ENCODE data around the gene PMPCA.

PMPCA gene

DNA sequence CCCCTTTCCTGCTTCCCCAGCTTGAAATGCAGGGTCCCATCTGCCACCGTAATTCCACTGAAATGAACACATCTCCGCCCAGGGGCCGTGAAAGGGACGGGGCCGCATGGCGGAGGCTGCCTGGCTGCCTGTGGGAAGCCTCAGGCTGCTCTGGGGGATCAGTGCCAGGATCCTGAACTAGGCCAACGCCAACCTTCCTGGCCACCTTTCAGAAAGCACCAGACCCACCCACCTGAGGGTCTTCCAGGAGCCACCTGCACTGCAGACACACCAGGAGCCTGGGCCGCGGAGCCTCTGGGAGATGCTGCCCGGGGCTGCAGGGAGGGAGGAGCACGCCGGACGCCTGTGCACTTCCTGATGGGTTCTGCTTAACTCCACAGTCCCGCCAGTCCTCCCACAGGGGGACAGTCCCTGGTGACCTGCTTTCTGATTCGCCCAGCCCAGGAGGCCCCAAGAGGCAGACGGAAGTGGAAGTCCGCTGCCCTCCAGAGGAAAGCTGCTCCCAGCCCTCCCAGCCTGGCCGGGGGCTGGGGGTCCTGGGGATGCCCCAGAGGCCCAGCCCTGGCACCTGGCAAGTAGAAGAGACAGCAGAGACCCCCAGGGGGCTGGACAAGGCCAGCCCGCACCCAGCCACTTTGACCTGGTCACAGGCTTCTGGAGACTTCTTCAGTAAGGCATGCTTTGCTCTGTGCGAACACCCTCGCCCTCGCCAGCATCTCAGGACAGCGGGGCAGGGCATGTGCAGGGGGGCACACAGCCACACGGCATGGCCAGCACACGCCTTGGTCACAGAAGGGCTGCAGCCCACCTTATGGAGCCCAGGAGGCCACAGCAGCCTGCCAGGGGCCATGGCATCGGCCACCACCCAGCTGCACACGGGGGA lies 36.9 kb upstream of the PMPCA start, which contains the start of gene CARD9:
TSS of gene CARD9 (minus strand) at position 370 of the 883 bp plus-strand sequence. CDS start 1,591 bp downstream, outside the sequence.
- DNase-seq (ENCODE audit: low spot score) = no peak

DNA sequence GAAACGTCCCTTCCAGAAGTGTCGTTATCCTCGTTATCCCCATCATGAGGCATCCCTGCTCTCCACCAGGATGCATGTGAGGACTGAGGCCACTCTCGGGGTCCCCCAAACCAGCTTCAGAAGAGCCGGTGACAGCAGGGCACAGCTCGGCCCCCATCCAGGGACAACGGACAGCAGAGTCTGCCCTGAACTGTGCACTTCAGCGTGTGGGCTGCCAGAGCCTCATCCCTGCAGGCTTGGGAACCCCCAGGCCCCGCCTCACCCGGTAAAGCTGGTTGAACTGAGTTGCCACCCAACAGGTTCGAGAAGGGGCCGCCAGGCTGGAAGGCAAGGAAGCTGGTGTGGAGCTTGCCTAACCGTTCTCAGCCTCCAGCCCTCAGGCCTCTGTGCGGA lies 36.3 kb upstream of the PMPCA start:
- DNase-seq (ENCODE audit: low spot score) = no peak

DNA sequence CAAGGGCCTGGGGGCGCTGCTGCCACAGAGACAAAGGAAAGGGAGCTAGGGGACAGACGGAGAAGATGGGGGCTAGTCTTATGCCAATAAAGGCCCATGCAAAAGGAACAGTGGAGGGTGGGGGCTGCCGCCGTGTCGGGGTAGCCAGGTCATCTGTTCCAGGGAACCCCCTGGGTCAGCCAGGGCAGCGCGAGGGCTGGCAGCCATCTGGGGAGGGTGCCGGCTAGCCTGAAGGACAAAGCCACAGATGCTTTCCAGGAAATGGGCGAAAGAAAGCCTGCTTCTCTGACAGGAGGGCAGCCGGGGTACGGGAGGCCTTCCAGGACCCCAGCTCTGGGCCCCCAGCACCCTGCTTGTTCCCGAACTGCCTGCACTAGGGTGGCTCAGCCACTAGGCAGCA lies 35.4 kb upstream of the PMPCA start:
- no peak for DNase-seq (ENCODE audit: low spot score)

DNA sequence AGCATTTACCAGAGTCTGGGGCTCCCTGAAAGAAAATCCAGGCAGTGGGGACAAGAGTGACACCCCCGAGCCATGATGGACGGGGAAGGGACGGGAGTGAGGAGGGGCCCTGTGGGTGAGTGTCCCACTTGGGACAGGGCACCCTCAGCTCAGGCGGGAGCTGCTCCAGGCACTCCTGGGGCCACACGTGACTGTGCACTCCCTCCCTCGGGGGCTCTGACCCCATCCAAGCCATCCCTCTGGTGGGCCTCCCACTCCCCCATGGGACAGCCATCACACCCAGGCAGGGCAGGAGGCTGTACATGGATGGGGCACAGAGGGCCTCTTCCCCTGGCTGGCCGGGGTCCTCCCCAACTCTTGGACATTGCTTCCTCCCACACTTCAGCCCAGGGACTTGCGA lies 34.0 kb upstream of the PMPCA start:
- no peak for DNase-seq (ENCODE audit: low spot score)

DNA sequence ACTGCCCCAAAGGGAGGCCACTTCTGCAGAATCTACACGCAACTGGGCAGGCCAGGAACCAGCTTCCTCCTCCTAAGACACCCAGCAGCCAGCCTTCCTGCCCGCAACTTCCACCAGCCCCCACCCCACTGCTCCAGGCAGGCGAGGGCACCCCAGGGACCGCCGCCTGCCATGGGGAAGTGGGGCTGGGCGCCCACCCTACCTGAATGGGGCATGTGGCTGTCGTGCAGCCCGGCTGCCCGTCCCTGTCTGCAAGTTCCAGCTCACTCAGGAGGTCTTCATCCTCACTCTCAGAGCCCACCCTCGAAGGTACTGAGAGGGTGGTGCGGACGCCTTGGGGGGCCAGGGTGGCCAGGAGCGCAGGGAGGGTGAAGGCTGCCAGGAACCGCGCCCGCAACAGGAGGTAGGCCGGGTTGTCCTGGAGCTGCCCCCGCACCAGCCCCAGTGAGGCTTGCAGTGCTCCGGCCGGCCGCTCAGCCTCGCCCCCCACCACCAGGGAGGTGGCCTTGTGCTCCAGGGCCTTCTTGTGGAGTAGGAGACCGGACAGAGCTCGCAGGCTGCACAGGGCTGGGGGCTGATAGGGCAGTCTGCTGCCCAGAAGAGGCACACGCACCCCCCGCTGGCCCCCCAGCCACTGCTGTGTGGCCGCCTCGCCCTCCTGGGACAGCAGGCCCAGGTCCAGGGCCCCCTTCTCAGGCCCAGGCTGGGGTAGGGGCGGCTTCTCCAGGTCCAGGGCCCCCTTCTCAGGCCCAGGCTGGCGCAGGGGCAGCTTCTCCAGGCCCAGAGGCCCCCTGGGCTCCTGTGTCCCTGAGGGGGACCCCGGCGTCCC lies 32.9 kb upstream of the PMPCA start:
- DNase-seq (ENCODE audit: low spot score) = no peak

DNA sequence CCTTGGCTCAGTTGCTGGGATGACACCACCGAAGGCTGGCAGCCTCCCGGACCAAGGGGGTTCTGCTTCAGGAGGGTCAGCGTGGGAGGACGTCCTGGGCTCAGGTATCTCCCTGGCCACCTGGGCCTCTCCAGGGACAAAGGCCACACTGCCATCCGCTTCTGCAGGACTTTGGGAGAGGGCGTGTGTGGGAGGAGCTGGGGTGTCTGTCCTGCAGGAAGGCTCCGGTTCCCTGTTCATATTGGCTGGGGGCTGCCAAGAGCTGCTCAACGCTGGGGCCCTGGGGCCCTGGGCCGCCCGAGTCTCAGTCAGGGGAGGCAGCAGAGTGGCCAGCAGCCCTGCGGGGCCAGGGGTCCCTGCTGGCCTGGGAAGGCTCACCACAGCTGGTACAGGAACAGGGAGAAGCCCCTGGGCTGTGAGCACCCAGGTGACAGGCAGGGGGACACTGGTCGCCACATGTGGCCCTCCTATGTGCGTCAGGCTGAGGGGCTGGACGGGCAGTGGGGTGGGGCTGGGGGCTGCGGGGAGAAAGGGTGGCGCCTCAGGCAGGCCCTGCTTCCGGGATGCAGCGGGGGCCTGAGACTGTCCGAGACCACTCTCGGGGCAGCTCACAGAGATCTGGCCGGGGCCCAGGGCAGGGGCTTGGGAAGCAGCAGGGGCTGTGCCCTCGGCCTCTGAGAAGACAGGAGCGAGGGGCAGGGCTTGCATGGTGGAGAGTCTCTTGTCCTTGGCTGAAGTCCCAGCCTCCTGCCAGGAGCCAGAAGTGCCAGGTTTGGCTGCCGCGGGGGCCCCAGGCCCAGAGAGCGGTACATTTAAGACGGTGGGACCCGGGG lies 32.1 kb upstream of the PMPCA start:
- DNase-seq (ENCODE audit: low spot score) = no peak

DNA sequence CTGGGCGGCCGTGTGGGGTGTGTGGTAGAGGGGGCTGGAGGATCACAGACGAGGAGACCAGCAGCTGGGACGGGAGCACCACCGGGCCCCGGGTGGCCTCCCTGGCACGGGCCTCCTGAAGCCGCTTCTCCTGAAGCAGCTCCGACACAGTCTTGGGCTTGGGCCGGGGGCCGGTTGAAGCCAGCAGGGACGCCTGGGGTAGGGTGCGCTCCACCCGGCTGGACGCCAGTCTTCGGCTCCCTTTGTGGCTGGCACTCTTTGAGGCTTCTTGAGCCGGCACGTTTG lies 31.5 kb upstream of the PMPCA start:
- DNase-seq (ENCODE audit: low spot score) = no peak

DNA sequence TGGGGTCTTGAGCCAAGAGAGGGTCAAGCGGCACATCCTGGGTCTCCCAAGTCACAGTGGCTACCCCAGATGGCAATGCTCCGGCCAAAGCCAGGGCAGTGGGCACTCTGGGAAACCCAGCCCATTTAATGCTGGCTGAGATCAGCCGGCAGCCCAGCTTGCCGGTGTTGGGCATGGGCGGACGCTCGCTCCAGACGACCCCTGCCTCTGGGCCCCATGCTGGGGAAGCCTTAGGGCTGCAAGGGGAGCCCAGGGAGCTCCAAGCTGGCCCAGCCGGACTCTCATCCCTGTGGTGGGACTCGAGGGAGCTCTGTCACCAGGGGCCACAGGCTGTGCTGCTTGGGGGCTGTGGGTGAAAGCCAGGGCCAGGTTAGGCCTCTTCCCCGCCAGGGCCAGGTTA lies 31.1 kb upstream of the PMPCA start:
- no peak for DNase-seq (ENCODE audit: low spot score)

DNA sequence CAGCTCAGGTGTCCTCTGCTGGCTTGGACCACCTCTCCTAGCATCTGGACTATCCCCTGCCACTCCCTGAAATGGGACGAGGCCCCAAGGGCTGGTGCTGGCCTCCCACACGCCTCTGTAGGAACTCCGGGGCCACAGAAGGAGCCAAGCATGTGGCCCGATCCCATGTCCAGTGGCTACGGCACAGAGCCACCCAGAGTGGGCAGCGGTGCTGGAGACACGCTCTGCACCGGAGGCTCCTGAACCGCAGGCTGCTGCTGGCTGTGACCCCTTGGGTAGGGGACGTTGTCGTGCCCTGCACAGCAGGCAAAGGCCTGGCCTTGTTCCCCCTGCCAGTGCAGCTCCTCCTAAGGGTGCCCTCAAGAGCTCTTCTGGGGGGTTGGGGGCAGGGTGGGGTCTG lies 30.6 kb upstream of the PMPCA start:
- DNase-seq (ENCODE audit: low spot score) = no peak

DNA sequence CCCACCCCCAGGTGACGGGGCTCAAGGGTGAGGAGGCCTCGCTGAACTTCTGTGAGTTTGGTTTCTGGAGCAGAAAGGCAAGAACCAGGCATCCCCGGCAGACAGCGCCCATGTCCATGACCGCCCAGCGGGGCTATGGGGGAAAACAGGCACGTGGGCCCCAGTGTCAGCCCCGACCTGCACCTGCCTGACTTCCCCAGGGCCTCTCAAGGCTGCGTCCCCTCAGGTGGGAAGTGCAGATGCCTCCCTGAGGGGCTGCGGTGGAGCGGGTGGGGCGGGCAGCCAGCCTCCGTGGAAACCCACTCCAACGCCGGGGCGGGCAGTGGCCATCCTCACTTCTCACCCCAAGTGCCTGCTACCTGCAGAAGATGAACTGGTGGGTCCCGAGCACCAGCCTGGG lies 30.1 kb upstream of the PMPCA start:
- no peak for DNase-seq (ENCODE audit: low spot score)

DNA sequence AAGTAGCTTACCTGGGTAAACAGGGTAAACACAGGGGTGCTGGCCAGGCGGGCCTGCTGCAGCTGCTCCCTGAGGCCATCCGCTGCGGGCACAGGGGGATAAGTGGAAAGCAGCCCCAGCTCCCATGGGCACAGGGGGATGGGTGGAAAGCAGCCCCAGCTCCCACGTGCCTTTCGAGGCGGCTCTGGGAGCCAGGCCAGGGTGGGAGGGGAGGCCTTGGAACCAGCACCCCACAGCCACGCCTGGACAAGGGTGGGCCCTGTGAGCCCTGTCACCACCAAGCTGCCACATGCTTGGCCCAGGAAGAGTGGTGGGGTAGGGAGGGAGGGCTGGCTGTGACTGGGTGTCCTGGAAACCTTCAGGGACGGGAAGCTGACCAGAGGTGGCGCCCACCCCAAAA lies 29.1 kb upstream of the PMPCA start:
- no peak for DNase-seq (ENCODE audit: low spot score)

DNA sequence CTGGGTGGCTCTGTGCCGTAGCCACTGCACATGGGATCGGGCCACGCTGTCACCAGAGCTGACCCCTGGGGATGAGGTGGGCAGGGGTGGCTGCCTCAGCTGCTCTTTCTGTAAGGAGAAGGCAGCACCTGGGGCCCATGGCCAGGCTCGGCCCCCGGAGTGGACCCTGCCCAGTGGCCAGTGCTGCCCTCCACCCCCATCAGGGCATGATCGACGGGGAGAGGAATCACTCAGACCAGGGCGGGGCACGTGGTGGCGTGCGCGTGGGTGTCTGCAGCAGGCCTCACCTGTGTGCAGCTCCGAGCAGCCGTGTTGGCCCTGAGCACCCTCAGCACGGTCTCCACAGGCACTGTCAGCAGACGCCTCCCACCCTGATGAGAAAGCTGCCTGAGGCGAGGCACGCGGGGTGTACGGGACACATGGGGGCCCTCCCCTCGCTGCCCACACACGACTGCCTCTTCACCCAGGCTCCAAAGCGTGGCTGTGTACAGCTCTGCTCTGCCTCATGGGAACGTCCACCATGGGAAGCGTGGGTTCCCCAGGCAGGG lies 28.4 kb upstream of the PMPCA start:
- DNase-seq (ENCODE audit: low spot score) = no peak

DNA sequence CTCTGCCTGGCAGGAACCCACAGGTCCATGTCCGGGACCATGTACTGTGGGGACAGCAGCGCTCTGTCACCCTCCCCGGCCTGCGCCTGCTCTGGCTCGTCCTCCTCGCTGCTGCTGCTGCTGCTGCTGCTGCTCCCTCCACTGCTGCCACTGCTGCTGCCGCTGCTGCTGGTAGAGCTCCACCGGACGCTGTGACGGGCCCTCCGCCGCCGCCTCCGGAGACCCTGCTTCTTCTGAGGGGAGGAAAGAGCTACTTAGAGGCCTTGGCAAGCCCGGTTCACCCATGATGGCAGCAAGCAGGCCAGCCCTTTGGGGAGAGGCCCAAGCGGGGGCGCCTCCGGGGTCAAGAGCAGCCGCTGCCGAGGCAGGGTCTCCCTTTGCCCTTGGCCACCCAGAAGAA lies 27.0 kb upstream of the PMPCA start:
- no peak for DNase-seq (ENCODE audit: low spot score)

DNA sequence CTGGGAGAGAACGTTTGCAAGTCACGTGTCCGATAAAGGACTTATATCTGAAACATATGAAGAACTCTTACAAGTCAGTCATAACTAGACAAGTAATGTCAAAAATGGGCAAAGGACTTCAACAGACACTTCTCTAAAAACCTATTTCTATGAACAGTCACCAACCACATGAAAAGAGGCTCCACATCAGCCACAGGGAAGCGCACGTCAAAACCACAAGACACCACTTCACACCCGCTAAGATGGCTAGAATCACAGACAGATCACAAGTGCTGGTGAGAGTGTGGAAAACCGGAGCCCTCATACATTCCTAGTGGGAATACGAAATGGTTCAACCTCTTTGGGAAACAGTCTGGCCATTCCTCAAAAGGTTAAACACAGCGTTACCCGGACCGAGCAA lies 25.4 kb upstream of the PMPCA start:
- DNase-seq (ENCODE audit: low spot score) = no peak

DNA sequence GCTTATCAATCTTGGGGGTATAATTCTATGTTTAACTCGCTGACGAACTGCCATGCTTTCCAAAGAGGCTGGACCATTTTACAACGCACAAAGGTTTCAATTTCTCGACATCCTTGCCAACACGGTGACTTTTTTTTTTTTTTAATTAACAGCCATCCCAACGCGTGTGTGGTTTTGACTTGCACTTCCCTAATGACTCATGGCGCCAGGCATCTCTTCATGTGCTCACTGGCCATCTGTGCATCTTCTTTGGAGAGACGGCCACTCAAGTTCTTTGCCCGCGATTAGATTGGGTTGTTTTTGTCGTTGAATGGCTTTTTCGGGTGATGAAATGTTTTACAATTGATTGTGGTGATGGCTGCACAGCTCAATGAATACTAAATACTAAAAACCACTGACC lies 24.4 kb upstream of the PMPCA start:
- no peak for DNase-seq (ENCODE audit: low spot score)

DNA sequence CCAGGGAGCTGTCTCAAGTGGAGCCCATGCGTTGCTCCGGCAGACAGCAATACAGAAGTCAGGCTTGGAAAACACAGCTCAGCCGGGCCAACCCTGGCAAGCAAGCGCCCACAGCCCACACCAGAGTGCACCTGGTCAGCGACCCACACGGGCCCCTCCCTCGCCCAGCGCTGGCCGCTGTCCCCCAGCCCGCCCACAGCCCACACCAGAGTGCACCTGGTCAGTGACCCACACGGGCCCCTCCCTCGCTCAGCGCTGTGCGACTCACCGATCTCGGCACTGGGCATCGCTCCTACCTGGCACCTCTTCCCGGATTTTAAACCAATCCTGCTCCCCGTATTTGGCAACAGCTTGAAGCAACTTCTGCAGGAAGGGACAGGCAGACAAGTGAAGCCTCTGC lies 23.2 kb upstream of the PMPCA start:
- DNase-seq (ENCODE audit: low spot score) = no peak

DNA sequence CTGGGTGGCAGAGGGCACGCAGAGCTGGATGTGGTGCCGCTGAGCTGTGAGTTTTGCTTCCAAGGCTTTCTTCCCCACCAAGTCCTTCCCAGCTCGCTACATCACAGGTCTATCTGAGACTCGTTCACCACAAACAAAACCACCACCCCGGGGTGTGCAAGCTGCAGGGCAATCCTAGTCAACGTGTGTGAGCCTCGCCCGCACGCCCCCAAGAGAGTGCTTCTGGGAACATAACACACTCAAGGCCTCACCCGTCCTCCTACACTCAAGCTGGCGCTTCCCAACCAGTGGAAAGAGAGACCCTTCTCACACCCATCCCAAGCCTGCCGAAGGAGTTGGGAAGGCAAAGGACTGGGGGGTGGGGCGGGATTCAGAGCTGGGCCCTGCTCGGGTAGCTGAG lies 21.1 kb upstream of the PMPCA start:
- DNase-seq (ENCODE audit: low spot score) = no peak

DNA sequence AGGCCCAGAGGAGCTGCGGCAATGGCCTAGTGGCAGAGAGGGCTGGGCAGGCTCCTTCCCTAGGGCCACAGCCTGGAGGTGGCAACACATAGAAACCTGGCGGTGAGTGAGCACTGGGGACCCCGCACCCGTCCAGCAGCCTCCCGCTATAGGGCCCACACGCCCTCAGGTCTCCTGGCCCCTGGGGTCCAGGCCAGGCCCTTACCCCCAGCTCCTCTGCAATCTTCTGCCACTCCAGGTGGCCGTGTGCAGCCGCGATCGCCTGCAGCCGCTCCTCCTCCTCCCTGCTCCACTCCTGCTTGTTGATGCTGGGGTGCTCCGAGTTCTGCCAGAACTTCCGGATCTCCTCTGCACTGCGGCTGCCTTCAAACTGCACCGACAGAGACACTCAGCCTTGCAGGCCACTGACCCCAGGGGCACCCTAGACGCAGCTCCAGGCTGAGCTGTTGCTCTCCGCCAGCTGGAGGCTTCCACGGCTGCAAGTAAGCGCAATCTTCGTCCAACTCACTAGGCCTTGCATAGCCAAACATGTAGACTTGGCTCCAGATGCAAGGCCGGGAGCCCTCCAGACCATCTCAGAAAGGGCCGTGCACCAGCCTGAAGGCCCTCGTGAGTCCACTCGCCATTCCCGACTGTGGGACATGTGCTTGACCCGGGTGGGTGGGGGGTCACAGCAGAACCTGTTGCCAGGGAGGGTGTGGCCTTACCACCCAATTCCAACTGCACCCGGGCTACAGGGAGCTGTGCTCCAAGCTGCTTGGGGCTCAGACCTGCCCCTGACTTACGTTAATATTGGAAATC lies 18.5 kb upstream of the PMPCA start:
- DNase-seq (ENCODE audit: low spot score) = no peak

DNA sequence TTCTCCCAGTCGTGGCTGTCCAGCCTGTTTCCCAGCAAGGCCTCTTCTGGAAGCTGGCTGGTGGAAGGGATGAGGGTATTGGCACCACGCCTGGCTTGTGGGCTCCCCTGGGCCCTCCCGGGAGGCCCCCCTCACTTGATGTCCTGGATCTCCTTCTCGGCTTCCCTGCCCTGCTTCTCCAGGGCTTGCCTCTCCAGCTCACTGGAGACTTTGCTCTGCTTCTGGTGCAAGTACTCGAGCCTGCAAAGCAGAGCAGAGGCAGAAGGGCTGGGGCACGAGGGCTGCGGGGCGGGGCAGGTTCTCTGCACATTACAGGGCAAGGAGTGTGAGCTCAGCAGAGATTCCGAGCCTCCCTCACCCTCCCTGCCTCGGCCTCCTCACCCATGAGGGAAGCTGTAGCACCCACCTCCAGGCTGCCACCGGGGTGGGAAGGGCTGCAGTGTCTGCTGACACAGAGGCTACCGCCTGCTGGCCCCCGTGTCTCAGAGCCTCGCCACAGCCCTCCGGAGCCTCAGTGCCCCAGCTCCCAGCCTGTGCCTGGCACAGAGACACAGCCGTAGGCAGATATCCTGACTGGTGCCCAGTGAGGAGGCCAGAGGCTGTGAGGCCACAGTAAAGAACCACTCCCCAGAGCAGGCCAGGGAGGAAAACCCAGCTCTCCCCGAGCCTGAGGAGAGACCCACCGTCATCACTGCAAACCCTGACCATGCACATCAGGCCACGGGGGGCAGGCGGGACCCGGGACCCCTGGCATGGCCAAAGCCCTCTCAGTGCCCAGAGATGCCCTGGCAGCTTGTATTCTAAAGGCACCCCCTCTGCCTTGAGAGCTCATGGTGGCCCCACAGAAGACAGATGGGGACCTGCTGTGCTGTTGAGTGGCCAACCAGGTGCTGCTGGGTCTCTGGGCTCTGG lies 17.7 kb upstream of the PMPCA start:
- no peak for DNase-seq (ENCODE audit: low spot score)

DNA sequence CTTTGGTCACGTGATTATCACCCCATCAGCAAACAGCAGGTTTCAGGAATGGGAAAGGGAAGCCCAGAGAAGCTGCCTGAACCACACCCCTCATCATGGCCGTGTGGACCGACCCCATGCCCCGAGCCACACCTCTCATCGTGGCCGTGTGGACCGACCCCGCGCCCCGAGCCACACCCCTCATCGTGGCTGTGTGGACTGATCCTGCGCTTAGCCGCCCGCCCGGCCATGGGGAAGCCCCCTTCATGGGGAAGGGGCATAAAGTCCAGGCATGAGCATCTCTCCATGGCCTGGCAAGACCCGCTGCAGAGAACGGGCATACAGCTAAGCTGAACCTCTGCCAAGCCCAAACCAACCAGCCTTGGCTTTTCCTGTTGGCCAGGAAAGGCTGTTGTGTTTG lies 16.9 kb upstream of the PMPCA start:
- DNase-seq (ENCODE audit: low spot score) = no peak
